Measurements from ENCODE around the gene LEKR1.
A peak's percentile ranks its signal among the peaks of the same experiment; 100 is the strongest.

LEKR1 gene

GRCh38 chr3:157075693-157076420, 249.7 kb downstream of the LEKR1 start:
- DNase-seq (ENCODE audit: low read depth) = peak; percentile 38
- H3K4me3 ChIP-seq (ENCODE audit: low read depth, low read length) = no peak overlapping the region
- TF ChIP-seq CTCF (IDR thresholded peaks at IDR 0.05; ENCODE audit: insufficient read depth, low read depth, low read length, missing control alignments) = no peak

GRCh38 chr3:157077565-157077991, 251.4 kb downstream of the LEKR1 start:
- H3K4me3 ChIP-seq (ENCODE audit: low read depth, low read length) = no peak overlapping the region
- DNase-seq (ENCODE audit: low read depth) = no peak
- TF ChIP-seq CTCF (IDR thresholded peaks at IDR 0.05; ENCODE audit: insufficient read depth, low read depth, low read length, missing control alignments) = no peak

GRCh38 chr3:157078131-157078810, 252.1 kb downstream of the LEKR1 start:
- no peak overlapping the region for H3K4me3 ChIP-seq (ENCODE audit: low read depth, low read length)
- no peak for TF ChIP-seq CTCF (IDR thresholded peaks at IDR 0.05; ENCODE audit: insufficient read depth, low read depth, low read length, missing control alignments)
- no peak for DNase-seq (ENCODE audit: low read depth)

- H3K4me3 ChIP-seq (ENCODE audit: low read depth, low read length) = no peak overlapping the region
- no peak for DNase-seq (ENCODE audit: low read depth)
- no peak for TF ChIP-seq CTCF (IDR thresholded peaks at IDR 0.05; ENCODE audit: insufficient read depth, low read depth, low read length, missing control alignments)
These were observed 252.6 kb downstream of the LEKR1 start for GRCh38 chr3:157078811-157079185.

GRCh38 chr3:157079676-157080369, 253.7 kb downstream of the LEKR1 start:
- TF ChIP-seq CTCF (IDR thresholded peaks at IDR 0.05; ENCODE audit: insufficient read depth, low read depth, low read length, missing control alignments) = no peak
- no peak overlapping the region for H3K4me3 ChIP-seq (ENCODE audit: low read depth, low read length)
- no peak for DNase-seq (ENCODE audit: low read depth)

GRCh38 chr3:157081626-157082210, 255.6 kb downstream of the LEKR1 start:
- peak; percentile 94 for TF ChIP-seq CTCF (IDR thresholded peaks at IDR 0.05; ENCODE audit: insufficient read depth, low read depth, low read length, missing control alignments)
- no peak overlapping the region for H3K4me3 ChIP-seq (ENCODE audit: low read depth, low read length)
- peak; percentile 87 for DNase-seq (ENCODE audit: low read depth)
